IMR-90 (cell line): ENCODE measurements around the gene LAMP5.

Source experiments
- MAZ ChIP-seq: IDR thresholded peaks from 2 replicates; pipeline ENCODE4 v1.6.1; 2012; ENCODE audit warnings: low read depth, mild to moderate bottlenecking, low read length, improper control_type of control experiment, moderate library complexity, borderline replicate concordance
- MXI1 ChIP-seq: IDR thresholded peaks from 2 replicates; pipeline ENCODE4 v1.6.1; 2012; ENCODE audit warnings: low read depth, mild to moderate bottlenecking, low read length, moderate library complexity, borderline replicate concordance
- POLR2A ChIP-seq: IDR thresholded peaks from 2 replicates; pipeline ENCODE4 v1.6.1; 2012; ENCODE audit warnings: mild to moderate bottlenecking, low read depth, low read length
- SMC3 ChIP-seq: fragments of 150-350 bp; IDR thresholded peaks from 2 replicates; pipeline ENCODE4 v1.6.1; 2016; ENCODE audit warnings: low read depth, mild to moderate bottlenecking, antibody characterized with exemption, low read length, moderate library complexity
- TF ChIP-seq, protein P1 (sequence below): conservative IDR thresholded peaks from 2 replicates; pipeline ENCODE4 v1.5.1; 2012; ENCODE audit warnings: mild to moderate bottlenecking, low read depth, low read length, improper control_type of control experiment

DNA sequence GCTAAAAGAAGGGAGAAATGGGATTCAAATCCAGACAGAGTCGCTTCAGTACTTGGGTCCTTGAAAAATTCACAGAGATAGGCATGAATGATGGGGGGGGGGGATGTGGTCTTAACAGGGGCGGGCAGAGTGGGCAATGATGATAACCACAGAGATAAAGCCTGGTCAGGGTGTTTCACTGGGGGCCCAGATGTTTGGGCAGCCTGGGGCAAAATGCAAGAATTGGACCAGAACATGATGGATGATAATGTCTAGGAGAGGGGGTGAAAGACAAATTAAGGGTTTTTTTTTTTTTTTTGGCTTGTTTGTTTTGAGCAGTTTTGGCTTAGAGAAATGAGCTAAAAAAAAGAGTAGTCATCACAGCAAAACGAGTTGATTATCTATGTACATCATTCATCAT, 57.4 kb downstream of the LAMP5 start:
- TF ChIP-seq, protein P1, sequence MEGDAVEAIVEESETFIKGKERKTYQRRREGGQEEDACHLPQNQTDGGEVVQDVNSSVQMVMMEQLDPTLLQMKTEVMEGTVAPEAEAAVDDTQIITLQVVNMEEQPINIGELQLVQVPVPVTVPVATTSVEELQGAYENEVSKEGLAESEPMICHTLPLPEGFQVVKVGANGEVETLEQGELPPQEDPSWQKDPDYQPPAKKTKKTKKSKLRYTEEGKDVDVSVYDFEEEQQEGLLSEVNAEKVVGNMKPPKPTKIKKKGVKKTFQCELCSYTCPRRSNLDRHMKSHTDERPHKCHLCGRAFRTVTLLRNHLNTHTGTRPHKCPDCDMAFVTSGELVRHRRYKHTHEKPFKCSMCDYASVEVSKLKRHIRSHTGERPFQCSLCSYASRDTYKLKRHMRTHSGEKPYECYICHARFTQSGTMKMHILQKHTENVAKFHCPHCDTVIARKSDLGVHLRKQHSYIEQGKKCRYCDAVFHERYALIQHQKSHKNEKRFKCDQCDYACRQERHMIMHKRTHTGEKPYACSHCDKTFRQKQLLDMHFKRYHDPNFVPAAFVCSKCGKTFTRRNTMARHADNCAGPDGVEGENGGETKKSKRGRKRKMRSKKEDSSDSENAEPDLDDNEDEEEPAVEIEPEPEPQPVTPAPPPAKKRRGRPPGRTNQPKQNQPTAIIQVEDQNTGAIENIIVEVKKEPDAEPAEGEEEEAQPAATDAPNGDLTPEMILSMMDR: no peak
- no peak for TF ChIP-seq MAZ
- no peak for TF ChIP-seq SMC3
- TF ChIP-seq POLR2A: no peak
- no peak for TF ChIP-seq MXI1
